Dedifferentiated amniotic fluid mesenchymal stem cell (primary cell): ENCODE results near the gene LRMDA.

Experiments used
- DNase-seq: peaks from one replicate; pipeline ENCODE4 v3.0.0-alpha.2; 2016; ENCODE audit errors: extremely low spot score

LRMDA gene

DNA sequence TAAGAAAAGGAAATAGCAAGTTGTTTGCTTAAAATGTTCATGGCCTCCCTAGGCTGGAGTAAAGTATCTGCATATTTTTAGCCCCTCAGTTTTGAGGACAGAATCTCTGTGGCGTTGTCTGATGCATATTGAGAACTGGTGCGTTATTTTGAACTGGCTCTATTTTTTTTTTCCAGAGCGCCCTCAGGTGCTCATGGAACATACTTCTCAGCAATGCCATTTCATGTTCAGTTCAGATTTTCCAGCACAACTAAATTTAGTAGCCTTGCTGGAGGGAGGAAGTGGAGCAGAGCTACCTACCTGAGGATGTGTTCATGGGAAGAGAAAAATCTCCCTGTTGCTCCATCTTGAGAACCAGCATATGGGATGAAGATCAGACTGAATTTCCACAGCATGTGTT lies 870.5 kb downstream of the LRMDA start:
- no peak for DNase-seq

DNA sequence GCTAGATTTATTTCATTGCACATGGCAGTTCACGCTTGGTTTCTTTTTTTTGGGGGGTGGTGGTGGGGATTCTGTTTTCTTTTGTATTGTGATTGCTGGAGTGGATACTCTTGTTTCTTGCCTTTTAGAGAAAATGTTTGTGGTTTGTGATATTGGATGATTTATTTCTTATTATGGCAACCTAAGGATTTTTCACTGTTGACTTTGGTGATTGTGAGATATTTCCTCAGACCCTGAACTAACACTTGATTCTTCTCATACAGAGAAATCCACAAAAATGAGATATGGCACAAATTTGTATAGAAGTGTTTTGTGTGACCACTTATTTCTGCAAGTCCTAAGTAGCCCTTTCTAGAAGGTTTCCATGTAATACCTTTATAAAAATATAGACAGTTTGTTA lies 871.1 kb downstream of the LRMDA start:
- no peak for DNase-seq

DNA sequence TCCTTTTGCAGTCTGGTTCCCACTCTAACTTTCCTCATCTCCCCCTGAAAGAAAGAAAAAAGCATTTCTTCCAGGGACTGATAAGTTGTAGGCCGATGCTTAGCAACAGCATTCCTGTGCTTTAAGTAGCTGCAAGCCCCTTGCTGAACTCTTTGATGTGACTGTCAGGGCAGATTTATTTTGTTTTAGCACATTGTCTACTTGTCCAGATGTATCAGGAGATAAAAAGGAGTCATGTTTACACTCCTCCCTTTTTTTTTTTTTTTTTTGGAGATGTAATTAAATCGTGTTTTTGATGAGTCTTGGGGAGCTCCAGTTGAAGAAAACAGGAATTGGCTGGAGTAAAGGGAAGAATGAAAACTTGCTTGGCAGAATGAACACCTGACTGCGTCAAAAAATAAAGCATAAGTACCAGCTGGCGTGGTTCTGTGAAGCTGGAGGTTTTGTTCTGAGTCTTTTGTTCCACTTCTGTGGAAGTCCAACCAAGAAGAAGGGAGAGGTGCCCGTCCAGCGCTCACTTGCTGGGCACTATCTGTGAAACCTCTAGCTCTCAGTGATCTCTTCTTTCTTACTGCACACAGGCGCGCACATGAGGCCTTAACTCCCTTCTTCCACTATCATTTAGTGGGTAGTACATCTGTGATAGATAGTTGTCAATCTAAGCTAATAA lies 871.7 kb downstream of the LRMDA start:
- no peak for DNase-seq

DNA sequence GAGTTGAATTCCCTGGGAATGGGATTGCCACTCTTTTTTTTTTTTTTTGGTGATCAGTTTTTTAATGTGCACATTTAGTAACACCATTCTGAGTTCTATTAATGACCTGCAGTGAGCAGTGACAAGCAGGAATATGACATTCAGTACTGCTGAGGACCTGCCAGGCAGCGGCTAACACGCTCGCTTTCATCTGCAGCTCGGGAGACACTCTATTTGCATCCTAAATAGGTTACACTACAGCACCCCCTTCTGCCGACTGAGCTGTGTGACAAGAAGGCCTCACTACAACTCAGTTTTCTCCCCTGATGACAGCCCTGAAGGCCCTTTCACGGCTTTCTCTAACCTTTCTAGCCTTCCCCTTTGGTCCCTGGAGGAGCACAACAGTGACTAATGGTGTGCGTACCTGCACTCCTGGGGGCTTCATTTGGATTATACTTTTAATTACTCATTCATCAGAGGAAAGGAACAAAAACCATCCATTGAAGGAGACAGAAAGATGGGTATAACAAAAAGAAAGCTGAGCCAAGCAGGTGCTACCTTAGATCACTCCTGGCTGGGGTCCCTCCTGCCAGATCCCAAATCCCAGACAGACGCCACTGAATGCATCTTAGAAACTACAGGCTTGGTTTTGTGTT lies 872.4 kb downstream of the LRMDA start:
- DNase-seq: peak; percentile 47

DNA sequence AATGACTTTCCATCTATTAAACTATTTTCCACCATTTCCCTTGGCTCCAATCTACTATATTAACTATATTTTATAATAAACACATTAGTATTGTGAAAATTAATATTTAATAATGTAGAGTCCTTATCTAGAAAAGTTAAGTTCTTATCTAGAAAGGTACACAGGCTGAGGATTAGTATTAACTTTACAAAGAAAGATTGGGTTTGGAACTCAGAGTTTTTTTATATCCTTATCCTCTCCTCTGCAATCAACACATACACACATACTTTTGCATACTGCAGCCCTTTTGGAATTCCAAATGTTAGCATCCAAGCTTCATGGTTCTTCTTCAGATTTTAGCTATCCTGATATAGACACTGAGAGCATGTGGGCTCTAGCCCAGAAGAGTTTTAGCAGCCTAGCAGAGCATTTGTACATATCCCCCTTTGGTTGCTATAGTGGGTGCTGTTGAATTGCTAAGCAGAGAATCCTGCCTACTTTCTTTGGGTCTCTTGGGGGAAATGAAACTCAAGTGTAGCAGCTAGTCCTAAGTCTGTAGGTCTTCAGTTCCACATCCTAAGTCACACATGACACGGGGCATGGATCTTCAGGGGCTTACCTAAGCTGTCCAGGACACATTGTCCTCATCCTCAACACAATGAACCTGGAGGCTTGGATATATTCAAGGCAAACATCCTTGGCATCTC lies 874.6 kb downstream of the LRMDA start:
- no peak for DNase-seq

DNA sequence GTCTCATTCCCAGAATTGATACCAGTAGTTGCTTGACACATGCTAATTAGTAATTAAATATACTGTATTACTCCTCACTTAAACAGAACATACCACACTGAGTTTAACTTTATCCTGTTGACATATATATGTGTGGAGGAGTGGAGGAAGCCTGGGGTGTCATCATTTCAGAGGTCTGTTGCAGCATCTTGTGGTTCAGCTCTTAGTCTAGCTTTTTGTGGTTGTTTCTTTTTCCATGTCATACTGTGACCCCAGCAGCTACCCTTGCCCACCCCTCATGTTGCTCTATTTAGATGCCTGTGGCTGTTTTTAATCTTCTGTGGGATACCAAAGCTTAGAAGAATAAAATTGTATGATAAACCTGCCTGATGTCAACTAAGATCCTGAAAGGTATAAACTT lies 875.4 kb downstream of the LRMDA start:
- DNase-seq: no peak

DNA sequence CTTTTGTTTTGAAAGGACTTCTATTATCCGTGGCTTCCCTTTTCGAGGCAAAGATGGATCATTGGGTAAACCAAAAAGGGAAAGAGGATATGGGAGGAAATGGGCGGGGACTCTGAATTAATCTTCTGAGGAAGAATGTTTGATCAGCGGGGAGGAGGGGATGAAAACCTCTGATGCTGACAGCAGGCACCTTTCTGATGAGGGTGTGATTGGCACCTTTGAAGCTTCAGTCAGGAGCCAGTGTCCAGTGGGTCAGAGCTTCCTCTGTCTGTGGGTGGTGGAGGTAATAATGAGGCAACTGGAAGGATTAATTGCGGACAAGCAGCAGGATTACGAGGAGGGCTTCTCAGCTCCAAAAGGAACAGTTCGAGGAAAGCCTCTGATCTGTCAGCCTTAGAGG lies 877.6 kb downstream of the LRMDA start:
- DNase-seq: no peak

DNA sequence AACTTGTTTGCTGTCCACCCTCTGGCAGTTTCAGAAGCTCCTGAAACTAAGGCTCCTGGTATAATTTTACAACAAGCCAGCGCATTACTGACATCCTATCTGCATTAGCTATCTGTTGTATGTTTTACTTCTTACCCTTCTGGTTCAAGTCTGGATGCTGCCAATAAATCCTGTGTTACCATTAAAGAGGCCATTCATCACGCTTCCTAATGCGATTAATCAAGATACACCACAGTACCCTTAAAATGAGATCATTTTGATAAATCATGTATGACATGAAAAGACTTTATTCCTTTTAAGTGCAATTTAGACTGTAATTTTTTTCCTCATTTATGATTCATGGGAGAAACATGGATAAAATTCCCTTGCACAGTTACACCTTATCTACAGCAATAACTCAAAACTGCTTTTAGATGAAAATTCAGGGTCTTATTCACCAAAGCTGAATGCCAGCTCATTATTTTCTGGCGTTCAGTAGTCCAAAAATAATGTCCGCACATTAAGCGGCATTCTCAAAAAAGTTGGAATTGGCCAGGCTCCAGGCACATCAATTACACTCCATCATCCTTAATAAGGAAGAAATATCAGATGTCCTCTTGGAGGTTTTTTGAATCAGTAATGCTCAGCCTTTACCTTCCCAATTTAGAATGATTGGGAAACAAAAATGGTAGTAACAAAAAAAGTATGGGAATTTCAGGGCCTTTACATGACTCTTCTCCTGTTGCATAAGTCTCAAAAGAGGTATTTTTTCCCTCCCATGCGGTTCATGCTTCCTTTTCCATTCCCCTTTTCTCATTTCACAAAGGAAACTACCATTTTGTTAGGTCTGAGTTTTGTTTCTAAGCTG lies 878.5 kb downstream of the LRMDA start:
- DNase-seq: no peak

DNA sequence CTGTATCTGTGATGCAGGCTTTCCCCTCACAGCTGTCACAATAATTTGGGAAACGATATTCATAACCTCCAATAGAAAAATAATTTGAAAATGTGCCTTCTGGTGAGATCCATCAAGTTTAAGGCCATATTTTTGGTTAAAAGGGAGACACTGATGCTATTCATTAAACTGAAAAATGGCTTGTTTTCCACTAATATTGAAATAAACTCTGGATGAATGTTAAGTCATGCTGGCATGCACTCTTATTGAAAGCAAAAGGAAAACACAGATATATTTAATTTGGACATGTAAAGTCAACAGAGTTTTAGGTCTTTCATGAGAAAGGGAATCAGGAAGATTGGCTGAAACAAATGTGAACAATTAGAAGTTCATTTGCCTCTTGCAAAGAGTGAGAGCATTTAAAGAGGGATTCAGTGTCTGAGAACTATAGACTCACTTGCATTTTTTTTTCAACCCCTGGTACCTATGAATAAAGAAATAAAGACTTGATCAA lies 879.2 kb downstream of the LRMDA start:
- DNase-seq: no peak

DNA sequence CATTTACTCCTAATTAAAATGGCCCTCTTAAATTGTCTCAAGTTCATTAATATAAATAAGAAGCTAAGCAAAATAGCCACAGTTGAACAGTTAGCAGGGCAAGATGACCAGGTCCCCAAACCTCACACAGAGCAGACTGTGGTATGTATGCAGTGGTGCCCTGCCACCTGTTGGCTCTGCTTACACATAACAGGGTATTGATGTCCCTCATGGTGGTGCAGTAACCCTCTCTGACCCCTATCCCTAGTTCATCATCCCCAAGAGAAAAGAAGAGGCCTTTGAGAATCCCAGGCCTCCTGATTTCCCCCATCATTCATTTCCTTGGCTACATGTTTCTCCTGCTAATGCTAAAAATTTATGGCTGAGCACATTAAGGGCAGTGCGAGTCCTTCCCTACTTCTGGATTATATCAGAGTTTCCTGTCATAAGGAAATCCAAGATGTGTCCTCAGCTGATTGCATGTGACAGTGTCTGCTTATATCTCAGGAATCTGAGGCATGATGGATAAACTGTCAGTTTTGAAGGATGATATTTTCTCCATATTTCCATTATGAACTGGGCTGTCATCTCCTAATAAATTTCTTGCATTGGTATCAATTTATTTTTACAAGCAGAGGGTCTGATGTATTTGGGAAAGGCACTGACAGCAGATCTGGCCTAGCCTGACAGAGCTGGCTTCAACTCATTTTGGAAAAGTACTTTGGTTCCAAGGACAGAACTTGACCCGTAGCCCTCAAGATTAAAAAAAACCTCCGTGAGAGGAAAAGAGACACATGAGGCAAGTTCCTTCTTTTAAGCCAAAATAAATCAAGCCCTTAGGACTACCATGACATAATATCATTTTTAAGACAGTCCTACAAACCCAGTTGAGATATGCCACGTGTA lies 880.6 kb downstream of the LRMDA start:
- DNase-seq: no peak

DNA sequence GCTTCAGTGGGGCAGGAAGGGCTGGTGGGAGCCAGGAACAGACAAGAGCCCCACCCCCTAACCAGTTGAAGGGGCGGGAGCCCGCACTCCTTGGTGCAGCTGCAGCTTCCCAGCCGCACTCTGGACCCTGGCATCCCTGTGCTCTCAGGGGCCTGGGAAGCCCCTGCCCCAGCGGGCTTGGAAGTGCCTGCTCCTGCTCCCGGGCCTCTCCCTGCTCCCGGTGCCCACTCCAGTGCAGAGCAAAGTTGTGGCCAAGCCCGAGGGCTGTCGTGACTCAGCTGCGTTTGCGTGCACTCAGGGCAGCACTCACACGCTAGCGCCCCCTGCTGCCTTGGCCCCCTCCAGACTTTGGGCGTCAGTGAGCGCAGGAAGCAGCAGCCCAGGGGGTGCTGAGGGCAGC lies 883.8 kb downstream of the LRMDA start:
- DNase-seq: no peak

DNA sequence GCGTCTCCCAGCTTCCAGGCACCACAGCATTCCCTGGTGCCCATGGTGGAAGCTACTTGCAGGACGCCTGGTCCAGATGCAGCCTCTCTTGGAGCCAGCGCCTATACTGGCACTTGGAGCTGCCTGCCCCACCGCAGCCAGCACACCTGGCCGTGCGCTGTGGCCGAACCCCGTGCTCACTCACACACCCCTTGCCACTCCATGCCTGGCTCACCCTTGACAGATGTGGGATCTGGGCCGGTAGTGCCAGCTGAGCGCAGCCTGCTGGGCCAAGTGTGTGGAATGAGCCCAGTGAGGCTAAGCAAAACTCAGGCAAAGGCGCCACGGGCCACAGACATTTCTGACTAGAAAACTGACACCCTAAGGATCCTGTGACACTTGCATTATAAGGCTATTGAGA lies 884.8 kb downstream of the LRMDA start:
- no peak for DNase-seq

DNA sequence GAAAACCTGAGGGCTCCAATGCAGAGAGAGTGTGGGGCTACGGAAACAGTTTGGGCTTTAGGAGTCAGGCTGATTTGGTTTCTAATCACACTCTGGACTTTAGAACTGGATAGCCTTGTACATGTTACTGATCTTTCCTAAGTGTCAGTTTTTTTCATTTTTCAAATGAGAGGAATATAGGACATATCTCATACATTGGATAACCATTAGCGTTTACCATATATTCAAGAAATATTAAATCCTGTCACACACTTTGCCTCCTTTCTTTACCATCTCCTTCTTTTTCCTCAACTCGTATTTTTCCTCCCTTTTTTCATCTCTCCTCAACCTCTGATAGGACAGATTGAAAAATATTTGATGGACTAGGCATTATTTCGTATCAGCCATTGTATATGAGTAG lies 885.7 kb downstream of the LRMDA start:
- DNase-seq: no peak

DNA sequence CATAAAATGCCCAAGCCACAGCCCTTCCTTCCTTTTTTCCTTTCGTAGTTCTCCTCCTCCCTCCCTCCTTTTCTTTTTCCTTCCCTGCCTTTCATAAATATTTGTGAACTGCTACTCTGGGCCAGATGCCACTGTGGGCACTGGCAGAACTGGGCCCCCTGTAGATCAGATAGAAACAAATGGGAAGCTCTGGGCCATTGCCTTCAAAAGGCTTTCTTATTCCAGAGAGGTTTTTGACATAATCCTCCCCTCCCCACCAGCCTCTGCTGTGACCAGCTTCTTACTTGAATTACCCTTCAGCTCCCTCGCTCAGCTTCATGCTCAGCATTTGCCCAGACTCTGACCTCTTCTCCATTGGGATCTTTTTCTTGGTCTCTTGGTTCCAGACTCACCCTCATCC lies 886.8 kb downstream of the LRMDA start:
- no peak for DNase-seq

DNA sequence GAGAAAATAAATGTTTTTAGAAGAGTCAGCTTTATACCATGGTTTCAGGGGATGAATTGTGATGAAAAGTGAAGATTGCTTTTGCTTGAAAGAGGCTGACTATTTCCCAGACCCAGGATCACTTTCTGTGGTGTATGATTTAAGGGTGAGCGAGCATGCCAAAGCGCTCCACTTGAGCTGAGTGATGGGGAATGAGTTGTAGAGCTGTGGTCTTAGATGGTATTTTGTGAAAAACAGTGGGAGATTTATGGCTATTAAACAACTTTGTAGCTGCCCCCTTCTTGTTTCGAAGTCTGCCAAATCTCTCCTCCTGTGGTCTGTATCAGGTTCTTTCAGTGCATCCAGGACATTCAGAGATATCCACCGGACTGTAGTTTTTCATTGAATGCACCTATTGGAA lies 888.2 kb downstream of the LRMDA start:
- no peak for DNase-seq

DNA sequence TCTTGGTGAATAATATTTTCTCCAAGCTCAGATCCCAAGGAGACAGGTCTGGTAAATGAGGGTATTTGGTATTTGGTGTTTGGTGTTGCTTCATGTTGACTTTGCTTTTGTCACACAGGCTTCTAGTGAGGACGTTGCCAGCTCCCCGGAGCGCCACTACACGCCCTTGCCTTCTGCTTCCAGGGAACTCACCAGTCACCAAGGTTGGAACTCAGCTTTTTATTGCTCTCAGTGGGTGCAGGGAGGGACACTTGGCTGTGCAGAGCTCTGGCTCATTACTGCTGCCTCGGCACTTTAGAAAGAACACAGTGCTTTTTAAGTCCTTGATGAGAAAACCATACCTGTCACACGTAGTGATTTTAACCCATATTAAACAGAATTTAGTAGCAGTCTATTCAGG lies 892.9 kb downstream of the LRMDA start:
- DNase-seq: no peak

DNA sequence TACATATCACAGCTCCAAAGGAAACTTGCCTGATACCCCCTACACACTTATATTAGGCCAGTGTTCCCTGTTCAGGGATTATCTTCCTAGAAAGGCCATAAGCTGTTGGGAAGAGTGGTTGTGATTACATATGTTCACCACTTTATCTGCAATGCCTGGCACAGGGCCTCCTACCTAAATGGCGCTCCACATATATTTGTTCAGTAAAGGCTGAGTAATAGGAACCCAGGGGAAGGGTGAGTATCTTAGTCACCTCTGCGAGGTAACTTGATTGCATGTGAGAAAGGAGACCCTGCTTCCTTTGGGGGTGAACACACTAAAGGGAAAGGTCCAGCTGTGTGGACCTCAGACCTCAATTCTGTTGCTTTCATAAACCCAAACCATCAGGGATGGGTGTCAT lies 896.0 kb downstream of the LRMDA start:
- DNase-seq: no peak

DNA sequence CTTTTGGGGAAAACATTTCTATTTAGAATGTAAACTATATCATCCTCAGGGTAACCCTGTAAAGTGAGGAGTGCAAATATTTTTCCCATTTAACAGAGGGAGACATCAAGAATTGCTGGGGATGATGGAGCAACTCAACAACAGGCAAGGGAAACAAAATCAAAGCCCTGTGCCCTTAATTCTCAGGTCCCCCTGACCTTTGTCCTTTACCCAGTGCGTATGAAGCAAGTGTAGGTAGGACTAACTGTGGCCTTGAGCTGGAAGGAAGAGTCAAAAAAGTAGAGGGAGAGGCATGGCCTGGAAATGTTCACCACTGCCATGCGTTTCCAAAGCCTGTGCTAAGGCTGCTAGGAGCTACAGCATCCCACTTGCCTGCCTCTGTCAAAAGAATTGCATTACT lies 896.9 kb downstream of the LRMDA start:
- DNase-seq: no peak

DNA sequence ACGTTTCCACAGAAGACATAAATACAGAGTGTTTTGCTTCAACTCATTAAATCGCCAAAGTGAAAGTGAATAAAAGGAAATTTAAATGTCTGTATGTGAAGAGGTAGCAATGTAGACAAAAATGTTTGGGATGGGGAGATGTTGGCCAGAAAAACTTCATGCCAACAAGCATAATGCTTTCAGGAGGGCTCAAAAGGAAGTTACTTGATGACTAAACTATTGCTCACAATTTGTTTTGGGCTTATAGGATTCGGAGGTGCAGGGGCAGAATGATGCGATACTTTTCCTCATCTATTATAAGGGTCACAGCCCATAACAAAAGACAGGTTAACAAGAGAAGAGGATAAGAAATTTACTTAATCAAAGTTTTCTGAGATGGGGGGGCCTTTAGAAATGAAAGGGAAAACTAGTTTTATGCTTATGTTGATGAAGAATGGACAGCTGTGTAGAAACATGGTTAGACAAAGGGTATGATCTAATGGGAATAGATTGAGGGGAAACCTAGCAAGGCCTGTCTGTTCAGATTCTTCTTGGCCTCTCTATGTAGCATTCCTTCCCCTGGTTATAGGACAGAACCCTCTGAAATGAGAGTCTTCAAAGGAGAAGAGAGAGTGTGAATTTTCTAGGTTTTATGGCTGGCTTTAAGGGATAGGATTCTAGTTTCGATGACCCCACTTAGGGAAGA lies 898.6 kb downstream of the LRMDA start:
- DNase-seq: no peak

DNA sequence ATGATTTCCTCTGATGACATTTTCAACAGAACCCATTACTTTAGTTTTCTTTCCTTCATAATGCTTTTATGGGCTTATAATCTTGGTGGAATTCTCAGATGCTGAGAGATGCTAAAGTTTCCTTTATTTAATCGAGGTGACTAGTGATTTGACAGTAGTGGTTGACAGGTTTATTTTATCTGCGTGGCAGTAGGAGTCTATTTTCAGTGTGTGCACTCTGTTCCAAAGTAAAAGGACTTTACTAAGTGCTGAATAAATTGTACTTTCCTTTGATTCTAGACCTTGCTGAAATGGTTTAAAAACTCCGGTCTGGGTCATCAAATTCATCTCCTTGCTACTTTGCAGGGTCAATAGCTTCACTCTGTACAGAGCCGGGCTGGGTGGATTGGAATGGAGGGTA lies 900.3 kb downstream of the LRMDA start:
- DNase-seq: no peak

DNA sequence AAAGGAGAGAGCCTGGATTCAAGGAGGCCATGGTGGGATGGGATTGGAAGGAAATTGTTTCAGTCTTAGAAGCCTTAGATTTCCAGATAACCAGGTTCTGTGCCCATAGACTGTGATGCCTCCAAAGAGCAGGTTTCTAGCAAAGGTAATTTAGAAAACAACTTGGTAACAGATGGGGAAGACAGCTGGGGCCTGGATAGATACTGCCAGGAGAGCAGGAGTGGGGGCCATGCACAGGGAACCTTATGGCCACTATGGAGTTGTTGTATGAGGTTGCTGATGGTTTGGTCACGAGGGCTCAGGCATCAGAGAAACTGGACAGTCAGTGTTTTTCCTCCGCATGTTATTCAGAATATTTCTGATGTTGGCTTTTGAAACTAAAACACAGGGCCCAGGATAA lies 901.9 kb downstream of the LRMDA start:
- DNase-seq: no peak
